Right lobe of liver (tissue), 6 donors: Measurements from ENCODE around the gene PTPRN2. TPM values are rescaled to one million over a fixed set of nuclear protein-coding genes. Genes with fewer than 3 reads are reported as not detected.

Experiments
- ATAC-seq, 4 donors: fragments of 200-7000 bp; cut with Tn5 transposase; one replicate each; pipeline ENCODE4 v1.9.1; 2020; ENCODE audit warnings: mild to moderate bottlenecking in 4 of 4, moderate library complexity in 4 of 4
- DNase-seq, 3 donors: peaks; one replicate each; pipeline ENCODE4 v3.0.0-alpha.2; 2020
- H3K27ac ChIP-seq, 3 donors: fragments of 200-600 bp; one replicate each; pipeline ENCODE4 v1.8.0; 2022
- H3K27me3 ChIP-seq, 2 donors: fragments of 200-600 bp; one replicate each; pipeline ENCODE4 v1.8.0; 2022
- H3K36me3 ChIP-seq, 4 donors: fragments of 200-600 bp; sonication (generic) in 1 of 4; one replicate each; pipeline versions ENCODE4 v1.5.1 to v1.8.0; 2017 to 2022; ENCODE audit warnings: control low read depth in 1 of 4
- H3K4me1 ChIP-seq, 4 donors: fragments of 200-600 bp; sonication (generic) in 1 of 4; one replicate each; pipeline versions ENCODE4 v1.5.1 to v1.8.0; 2017 to 2022; ENCODE audit warnings: control low read depth in 1 of 4
- H3K4me3 ChIP-seq, 3 donors: fragments of 200-600 bp; one replicate each; pipeline ENCODE4 v1.8.0; 2022
- H3K9me3 ChIP-seq, 4 donors: fragments of 200-600 bp; sonication (generic) in 1 of 4; one replicate each; pipeline versions ENCODE4 v1.5.1 to v1.8.0; 2017 to 2022; ENCODE audit warnings: control low read depth in 1 of 4
- CTCF ChIP-seq, 4 donors: fragments of 200-600 bp in 3 of 4; fragments of 450-650 bp in 1 of 4; IDR thresholded peaks; one replicate each; pipeline versions ENCODE4 v1.5.1 to v1.8.0; 2016 to 2022; ENCODE audit warnings: antibody characterized with exemption in 4 of 4, mild to moderate bottlenecking in 2 of 4
- POLR2A ChIP-seq: fragments of 450-650 bp; IDR thresholded peaks from one replicate; pipeline ENCODE4 v1.6.1; 2017; ENCODE audit warnings: antibody characterized with exemption, mild to moderate bottlenecking
- WGBS: methylation state at CpG from one replicate; pipeline ENCODE4 v1.1.6; 2018; ENCODE audit warnings: low coverage, low lambda C conversion rate; ENCODE audit not compliant: insufficient coverage; ENCODE audit errors: missing lambda C conversion rate; 5-methylcytosine and 5-hydroxymethylcytosine counted together
- intact Hi-C, 2 donors: fragments of 100-400 bp; cut with DNase I; formaldehyde crosslinking; loops; one replicate each; pipeline versions ENCODE4 v1.11.2 to v1.14.1; 2022
- total RNA-seq, 6 experiments: library from RNA; depleted of rRNA in 2 of 6; stranded (reverse); fragments of >200 nt in 2 of 6; fragmentation: NEBNext Ultra II Directional in 3 of 6; extraction: Animal tissue kit (Norgen Biotek cat#: 25700) in 3 of 6; gene quantifications; one replicate each; pipeline versions ENCODE4 v1.1.0 to v1.2.4, GENCODE V29; 2016 to 2023
- donor health status: DM: no; HTN: yes; CAD: no.
- donor health status: DM: no; HTN: no; CAD: no.
- donor health status: DM: no; HTN: no; CAD: no.
- donor health status: DM: no; HTN: yes; CAD: no.
- donor health status: DM: no; HTN: yes; CAD: no.

Gene PTPRN2
- total RNA-seq, 6 experiments from 2014 or later, result 0.15 to 0.87 (median 0.67) TPM

- Histone ChIP-seq H3K27ac (no peak overlapping the region), H3K27me3 (no peaks in the 10 kb centered on the region), H3K9me3 (no peaks in the 10 kb centered on the region), H3K4me3 (no peak overlapping the region), H3K36me3 (no peaks in the 10 kb centered on the region), H3K4me1 (no peaks in the 10 kb centered on the region)
- TF ChIP-seq POLR2A, result no peak
- no peak for TF ChIP-seq CTCF (IDR thresholded peaks at IDR 0.05)
- intact Hi-C loops, result no loop called here
- WGBS, result 80% methylated on average over 1 of the region's 1 CpG
- ATAC-seq (no peak), DNase-seq (no peak)
These were observed 1030.4 kb downstream of the PTPRN2 start for GRCh38 chr7:157557263-157557662.

GRCh38 chr7:157556642-157556944 is 1031.0 kb downstream of the PTPRN2 start:
- ATAC-seq, result no peak
- DNase-seq, result no peak
- TF ChIP-seq POLR2A, result no peak
- no peak for TF ChIP-seq CTCF (IDR thresholded peaks at IDR 0.05)
- H3K4me3 ChIP-seq, result no peak overlapping the region
- no peaks in the 10 kb centered on the region for H3K27me3 ChIP-seq
- H3K9me3 ChIP-seq, result no peaks in the 10 kb centered on the region
- H3K36me3 ChIP-seq, result no peaks in the 10 kb centered on the region
- no peaks in the 10 kb centered on the region for H3K4me1 ChIP-seq
- intact Hi-C loops, result no loop called here
- no peak overlapping the region for H3K27ac ChIP-seq
- 86% methylated on average over 1 of the region's 1 CpG for WGBS

- DNase-seq, result no peak
- Histone ChIP-seq H3K27me3 (no peaks in the 10 kb centered on the region), H3K36me3 (no peaks in the 10 kb centered on the region), H3K27ac (no peak overlapping the region), H3K4me1 (no peaks in the 10 kb centered on the region), H3K9me3 (no peaks in the 10 kb centered on the region), H3K4me3 (no peak overlapping the region)
- 89% methylated on average over 4 of the region's 10 CpGs for WGBS
- TF ChIP-seq POLR2A, result no peak
- no peak for TF ChIP-seq CTCF (IDR thresholded peaks at IDR 0.05)
- intact Hi-C loops, result no loop called here
- no peak for ATAC-seq
These were observed 1031.5 kb downstream of the PTPRN2 start for GRCh38 chr7:157555944-157556641.

GRCh38 chr7:157555313-157555712 is 1032.3 kb downstream of the PTPRN2 start:
- ATAC-seq, result peak; percentile 50 to 96 (median 85)
- 47% methylated on average over 12 of the region's 12 CpGs for WGBS
- intact Hi-C loops, result no loop called here
- no peak overlapping the region for H3K27ac ChIP-seq
- no peaks in the 10 kb centered on the region for H3K27me3 ChIP-seq
- no peaks in the 10 kb centered on the region for H3K9me3 ChIP-seq
- peak in 1 of 3 donors; percentile 47 for DNase-seq
- no peak for TF ChIP-seq POLR2A
- TF ChIP-seq CTCF (IDR thresholded peaks at IDR 0.05), result no peak
- H3K36me3 ChIP-seq, result no peaks in the 10 kb centered on the region
- no peak overlapping the region for H3K4me3 ChIP-seq
- no peaks in the 10 kb centered on the region for H3K4me1 ChIP-seq
